GM12864 (cell line): ENCODE results near the gene KRTAP17-1.

Experiments used
- DNase-seq: peaks from one replicate; pipeline ENCODE4 v3.0.0-alpha.2; 2011; ENCODE audit warnings: low read depth
- H3K4me3 ChIP-seq: 2 replicates; pipeline ENCODE4 v1.5.1; 2011; ENCODE audit warnings: mild to moderate bottlenecking, low read depth, low read length, control low read depth
- TF ChIP-seq, protein P1 (sequence below): IDR thresholded peaks from 2 replicates; pipeline ENCODE4 v1.5.1; 2011; ENCODE audit warnings: low read depth, mild to moderate bottlenecking, moderate library complexity, low read length, control low read depth, inconsistent platforms; ENCODE audit errors: missing control alignments

Gene KRTAP17-1

DNA sequence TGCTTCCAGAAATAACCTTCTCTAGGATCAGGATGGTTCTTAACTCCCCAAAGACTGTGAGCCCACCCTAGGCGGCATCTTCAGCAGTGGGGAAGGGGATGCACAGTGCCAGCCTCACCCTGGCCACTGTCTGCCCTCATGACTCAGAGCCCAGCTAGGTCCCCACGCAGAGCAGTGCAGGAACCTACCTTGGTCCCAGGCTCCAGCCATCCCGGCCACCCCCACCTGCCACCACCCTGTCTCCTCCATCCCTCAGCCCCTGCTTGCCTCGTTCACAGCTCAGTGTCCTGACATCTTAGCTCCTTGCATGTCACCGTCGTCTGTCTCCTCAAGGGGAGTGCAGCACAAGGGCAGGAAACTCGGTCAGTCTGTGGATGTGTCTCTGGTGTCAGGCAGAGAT lies 16.1 kb upstream of the KRTAP17-1 start:
- no peak for DNase-seq
- TF ChIP-seq, protein P1, sequence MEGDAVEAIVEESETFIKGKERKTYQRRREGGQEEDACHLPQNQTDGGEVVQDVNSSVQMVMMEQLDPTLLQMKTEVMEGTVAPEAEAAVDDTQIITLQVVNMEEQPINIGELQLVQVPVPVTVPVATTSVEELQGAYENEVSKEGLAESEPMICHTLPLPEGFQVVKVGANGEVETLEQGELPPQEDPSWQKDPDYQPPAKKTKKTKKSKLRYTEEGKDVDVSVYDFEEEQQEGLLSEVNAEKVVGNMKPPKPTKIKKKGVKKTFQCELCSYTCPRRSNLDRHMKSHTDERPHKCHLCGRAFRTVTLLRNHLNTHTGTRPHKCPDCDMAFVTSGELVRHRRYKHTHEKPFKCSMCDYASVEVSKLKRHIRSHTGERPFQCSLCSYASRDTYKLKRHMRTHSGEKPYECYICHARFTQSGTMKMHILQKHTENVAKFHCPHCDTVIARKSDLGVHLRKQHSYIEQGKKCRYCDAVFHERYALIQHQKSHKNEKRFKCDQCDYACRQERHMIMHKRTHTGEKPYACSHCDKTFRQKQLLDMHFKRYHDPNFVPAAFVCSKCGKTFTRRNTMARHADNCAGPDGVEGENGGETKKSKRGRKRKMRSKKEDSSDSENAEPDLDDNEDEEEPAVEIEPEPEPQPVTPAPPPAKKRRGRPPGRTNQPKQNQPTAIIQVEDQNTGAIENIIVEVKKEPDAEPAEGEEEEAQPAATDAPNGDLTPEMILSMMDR: no peak
- H3K4me3 ChIP-seq: no peak overlapping the region

DNA sequence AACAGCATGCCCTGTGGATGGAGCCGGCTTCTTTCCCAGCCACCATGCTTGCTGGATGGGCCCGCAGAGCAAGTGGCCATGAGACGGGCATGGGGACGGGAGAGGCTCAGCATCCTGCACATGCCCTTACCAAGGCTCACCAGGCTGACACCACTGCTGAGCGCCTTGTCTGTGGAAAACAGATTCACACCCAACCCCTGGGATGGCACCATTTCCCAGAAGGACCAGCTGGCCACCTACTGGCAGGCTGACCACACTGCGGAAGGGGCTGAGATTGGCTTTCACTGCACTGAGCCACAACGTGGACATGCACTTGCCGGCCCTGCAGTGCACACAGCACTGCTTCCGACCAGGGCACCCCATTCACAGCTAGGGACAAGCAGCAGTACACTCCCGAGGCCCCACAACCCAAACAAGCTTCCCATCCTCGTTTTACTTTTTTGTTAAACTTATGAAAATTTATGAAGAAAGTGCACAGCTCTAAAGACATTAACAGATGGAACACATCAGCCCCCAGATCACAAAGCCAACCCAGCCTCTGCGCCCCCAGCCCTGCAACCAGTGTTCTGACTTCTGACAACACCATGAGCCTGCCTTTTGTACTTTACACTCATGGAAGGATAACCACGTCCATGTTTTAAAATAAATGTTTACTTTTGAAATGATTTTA lies 13.9 kb upstream of the KRTAP17-1 start:
- TF ChIP-seq, protein P1: peak; percentile 46
- no peak for DNase-seq
- H3K4me3 ChIP-seq: no peak overlapping the region

DNA sequence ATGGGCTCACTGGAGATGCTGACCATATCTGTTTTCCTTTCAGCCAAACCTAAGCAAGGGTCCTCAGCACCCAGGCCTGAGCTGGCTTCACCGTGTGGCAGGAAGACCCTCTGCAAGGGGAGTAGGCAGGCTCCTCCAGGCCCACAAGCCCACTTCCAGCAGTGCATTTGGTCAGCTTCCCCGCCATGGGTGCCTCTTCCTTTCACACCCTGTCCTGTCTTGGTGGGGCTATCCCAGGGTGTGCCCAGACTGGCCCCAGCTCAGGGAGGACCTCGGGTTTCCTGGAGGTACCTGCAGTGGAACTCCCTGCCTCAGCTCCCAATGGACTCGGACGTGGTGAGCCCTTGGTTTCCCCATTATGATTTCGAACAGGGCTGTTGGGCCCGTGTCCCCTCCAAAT lies 12.7 kb upstream of the KRTAP17-1 start:
- no peak for DNase-seq
- no peak overlapping the region for H3K4me3 ChIP-seq
- TF ChIP-seq, protein P1: no peak

DNA sequence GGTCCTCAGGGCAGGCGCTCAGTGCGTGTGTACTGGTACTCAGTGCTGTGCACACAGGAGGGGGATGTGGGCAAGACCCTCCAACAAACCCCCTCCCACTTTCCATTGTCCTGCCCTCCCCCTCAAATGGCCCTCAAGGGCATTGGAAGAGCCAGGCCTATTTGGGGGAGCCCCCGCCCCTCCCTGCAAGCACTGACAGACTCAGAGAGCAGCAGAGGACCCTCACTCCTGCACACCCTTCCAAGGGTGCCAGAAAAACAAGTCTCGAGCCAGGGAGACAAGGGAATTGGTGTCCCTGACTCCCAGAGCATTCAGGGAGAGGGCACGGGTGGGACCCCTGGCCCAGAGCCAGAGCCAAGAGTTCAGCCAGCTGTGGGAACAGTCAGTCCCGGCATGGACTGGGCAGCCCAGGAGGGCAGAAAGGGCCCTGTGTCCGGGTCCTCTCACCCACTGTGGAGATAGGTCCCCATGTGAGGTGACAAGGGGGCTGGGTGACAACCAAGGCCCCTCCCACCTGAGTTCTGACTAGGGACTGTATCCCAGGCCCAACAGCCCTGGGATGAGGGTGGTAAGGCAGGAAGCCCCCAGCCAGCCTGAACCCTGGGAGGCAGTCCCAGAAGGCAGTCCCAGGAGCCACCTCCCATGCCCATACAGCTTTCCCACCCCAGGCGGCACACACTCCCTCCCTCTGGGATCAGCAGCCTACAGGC lies 12.1 kb upstream of the KRTAP17-1 start:
- TF ChIP-seq, protein P1: no peak
- DNase-seq: no peak
- H3K4me3 ChIP-seq: no peak overlapping the region

DNA sequence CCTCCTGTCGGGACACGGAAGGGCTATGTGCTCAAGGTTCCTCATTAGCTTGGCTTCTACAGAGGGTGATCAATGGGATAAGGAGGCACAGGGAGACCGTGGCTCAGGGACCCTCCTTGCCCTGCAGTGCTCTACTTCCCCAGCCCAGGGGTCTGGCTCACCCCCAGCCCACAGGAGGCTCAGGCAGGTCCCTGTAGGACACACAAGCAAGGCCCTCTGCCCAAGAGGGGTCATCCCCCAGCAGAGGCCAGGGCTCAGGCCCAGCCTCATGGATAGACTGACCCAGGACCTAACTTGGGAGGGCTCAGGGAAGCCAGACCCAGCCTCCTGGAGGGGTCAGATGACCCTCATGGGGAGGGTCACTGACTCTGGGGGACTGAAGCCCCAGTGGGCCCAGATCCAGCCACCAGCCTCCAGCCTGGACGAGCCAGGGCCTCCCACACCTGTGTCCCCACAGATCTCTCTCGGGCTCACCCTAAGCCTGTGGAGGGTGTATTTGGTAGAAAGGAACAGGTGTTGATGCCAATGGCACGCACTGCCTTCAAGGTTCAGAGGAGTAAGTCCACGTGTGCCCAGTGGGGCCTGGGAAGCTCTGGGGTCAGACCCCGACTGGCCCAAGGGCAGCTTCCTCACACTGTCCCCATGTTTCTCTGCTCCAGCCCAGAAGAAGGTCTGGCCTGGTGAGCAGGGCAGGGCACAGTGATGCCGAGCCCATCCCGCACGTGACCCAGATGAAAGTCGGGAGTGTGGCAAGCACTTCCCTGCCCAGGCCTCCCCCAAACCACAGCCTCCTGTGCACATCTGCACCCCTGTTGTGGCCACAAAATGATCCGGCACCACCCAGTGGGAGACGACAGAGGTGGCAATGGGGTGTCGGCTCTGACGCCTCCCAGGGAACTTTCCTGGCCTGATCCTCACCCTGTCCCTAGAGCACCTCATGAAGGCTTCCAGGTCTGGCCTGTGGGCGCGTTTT lies 10.9 kb upstream of the KRTAP17-1 start:
- no peak for DNase-seq
- TF ChIP-seq, protein P1: no peak

DNA sequence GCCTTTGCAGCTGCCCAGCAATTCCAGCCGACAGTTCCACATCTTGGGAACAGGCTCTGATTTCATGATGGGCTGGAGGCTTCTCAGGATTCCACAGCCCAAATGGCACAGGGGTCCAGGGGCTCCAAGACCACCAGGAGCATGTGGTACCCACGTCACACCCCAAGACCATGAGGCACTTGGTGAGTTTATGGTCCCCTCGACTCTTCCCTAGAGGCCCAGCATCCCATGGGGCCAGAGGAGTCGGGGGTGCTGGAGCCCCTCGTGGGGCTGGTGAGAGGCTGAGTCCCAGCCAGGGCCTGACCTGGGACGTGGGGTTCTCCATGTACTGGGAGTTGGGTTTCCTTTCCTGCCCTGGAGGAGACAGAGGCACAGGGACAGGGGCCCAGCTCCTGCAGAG lies 10.1 kb upstream of the KRTAP17-1 start:
- TF ChIP-seq, protein P1: no peak
- no peak overlapping the region for H3K4me3 ChIP-seq
- DNase-seq: no peak

More for the DNA sequence above, 10.9 kb upstream of the KRTAP17-1 start:
- no peak overlapping the region for H3K4me3 ChIP-seq
